ENCODE data around the gene AIP. TPM values are rescaled to one million over a fixed set of nuclear protein-coding genes. Genes with fewer than 3 reads are reported as not detected.
A peak's percentile ranks its signal among the peaks of the same experiment; 100 is the strongest.

Gene AIP
- polyA plus RNA-seq, 1 donor from 2014 or later, result 158 TPM

- H3K27ac Mint-ChIP-seq, result no peak overlapping the region
- H3K4me1 Mint-ChIP-seq, result peaks cover 19 to 24% (median 23%) of the 10 kb centered on the region in 3 donors
- H3K36me3 Mint-ChIP-seq, result peaks cover 4% of the 10 kb centered on the region
Observed at GRCh38 chr11:67489885-67490726, 7.3 kb downstream of the AIP start.

DNA sequence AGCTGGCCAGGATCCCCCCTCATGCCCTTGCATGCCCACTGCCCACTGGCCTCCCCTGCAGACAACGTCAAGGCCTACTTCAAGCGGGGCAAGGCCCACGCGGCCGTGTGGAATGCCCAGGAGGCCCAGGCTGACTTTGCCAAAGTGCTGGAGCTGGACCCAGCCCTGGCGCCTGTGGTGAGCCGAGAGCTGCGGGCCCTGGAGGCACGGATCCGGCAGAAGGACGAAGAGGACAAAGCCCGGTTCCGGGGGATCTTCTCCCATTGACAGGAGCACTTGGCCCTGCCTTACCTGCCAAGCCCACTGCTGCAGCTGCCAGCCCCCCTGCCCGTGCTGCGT, 7.9 kb downstream of the AIP start:
- H3K4me3 Mint-ChIP-seq, result no peak overlapping the region
- no peaks in the 10 kb centered on the region for H3K9me3 Mint-ChIP-seq
- peaks cover 16 to 22% (median 22%) of the 10 kb centered on the region in 3 donors for H3K4me1 Mint-ChIP-seq
- H3K36me3 Mint-ChIP-seq, result peaks cover 4% of the 10 kb centered on the region
- no peaks in the 10 kb centered on the region for H3K27me3 Mint-ChIP-seq
- no peak overlapping the region for H3K27ac Mint-ChIP-seq

More at GRCh38 chr11:67489885-67490726, 7.3 kb downstream of the AIP start:
- Mint-ChIP-seq H3K27me3 (no peaks in the 10 kb centered on the region), H3K9me3 (no peaks in the 10 kb centered on the region), H3K4me3 (no peak overlapping the region)

DNA sequence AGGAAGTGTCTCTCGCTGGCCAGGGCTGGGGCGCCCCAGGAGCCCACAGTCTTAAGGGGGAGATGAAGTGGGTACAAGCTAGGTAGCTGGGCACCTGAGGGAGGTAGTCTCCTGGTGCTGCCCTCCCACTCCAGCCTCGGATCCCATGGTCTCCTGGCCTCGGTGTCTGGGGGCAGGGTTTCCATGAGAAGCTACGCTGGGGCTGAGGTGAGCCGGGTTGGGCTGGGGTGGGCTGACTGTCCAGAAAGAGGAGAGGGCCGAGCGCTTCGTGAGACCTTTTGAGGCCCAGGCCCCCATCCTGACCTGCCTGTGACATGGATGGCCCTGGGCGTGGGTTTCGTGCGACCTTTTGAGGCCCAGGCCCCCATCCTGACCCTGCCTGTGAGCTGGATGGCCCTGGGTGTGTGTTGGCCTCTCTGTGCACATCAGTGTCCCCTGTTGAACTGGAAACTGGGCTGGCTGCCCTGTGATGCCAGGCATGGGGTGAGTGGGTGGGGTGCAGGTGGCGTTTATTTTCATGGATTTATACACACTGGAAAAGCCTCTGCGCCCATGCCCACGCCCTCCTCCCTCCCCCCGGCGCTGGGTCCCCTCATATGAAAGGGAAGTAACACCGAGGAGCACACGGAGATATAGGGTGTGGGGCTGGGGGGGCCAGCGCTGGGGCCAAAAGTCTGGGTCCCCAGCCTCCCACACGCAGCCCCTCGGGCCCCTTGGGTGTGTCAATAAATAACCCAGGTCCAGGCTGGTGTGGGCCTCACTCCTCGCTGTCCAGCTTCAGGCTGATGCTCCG, 8.6 kb downstream of the AIP start:
- Mint-ChIP-seq H3K27ac (peak overlapping the region in 1 of 3 donors; percentile 76), H3K27me3 (no peaks in the 10 kb centered on the region), H3K9me3 (no peaks in the 10 kb centered on the region), H3K4me3 (peak overlapping the region in 1 of 4 donors; percentile 41), H3K36me3 (peaks cover 2% of the 10 kb centered on the region), H3K4me1 (peaks cover 9 to 14% (median 14%) of the 10 kb centered on the region in 3 donors)

GRCh38 chr11:67492069-67492727, 9.4 kb downstream of the AIP start:
- no peaks in the 10 kb centered on the region for H3K27me3 Mint-ChIP-seq
- peaks cover 2% of the 10 kb centered on the region for H3K36me3 Mint-ChIP-seq
- H3K4me3 Mint-ChIP-seq, result no peak overlapping the region
- H3K4me1 Mint-ChIP-seq, result peaks cover 4 to 9% (median 8%) of the 10 kb centered on the region in 3 donors
- peak overlapping the region in 1 of 3 donors; percentile 16 for H3K27ac Mint-ChIP-seq
- H3K9me3 Mint-ChIP-seq, result no peaks in the 10 kb centered on the region

GRCh38 chr11:67492801-67493547, 10.1 kb downstream of the AIP start:
- H3K9me3 Mint-ChIP-seq, result no peaks in the 10 kb centered on the region
- no peaks in the 10 kb centered on the region for H3K27me3 Mint-ChIP-seq
- no peaks in the 10 kb centered on the region for H3K36me3 Mint-ChIP-seq
- no peak overlapping the region for H3K4me3 Mint-ChIP-seq
- peaks cover 2 to 4% (median 4%) of the 10 kb centered on the region in 3 donors for H3K4me1 Mint-ChIP-seq
- H3K27ac Mint-ChIP-seq, result no peak overlapping the region

DNA sequence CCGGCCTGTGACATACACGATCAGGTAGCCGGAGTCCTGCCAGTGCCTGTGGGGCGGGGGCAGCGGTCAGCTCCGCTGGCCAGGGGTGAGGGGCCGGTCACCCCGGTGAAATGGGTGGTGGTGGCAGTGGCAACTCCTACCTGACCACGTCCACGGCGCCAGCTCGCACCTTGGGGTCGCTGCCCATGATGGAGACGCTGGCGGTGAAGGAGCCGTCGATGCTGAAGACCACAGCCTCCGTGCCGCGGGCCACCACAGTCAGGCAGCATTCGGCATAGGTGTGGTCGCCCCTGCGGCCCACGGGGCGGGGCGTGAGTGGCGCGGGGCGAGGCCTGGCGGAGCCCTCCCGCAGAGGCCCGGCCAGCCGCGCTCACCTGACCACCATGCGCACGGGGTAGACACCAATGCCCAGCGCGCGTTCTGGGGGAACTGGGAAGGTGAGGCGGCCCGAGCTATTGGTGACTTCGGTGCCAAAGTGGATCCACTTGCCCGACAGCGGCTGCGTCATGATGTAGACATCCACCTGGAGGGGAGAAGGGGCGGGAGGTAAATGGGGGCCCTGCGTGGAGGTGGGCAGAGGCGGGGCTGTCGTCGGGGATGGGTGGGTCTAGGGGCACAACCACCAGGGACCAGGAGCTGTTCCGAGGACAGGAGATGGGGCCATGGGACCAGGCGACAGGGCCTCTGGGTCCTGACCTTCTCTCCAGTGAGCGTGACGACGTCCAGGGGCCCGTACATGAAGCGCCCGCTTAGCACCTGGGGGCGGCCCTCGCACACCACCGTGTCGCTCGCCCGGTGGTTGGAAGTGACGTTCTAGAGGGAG, 10.9 kb downstream of the AIP start:
- Mint-ChIP-seq H3K36me3 (no peaks in the 10 kb centered on the region), H3K4me3 (no peak overlapping the region), H3K9me3 (no peaks in the 10 kb centered on the region), H3K27me3 (no peaks in the 10 kb centered on the region), H3K27ac (no peak overlapping the region), H3K4me1 (peaks cover 0 to 4% (median 3%) of the 10 kb centered on the region in 3 donors)

GRCh38 chr11:67494371-67495233, 11.8 kb downstream of the AIP start:
- Mint-ChIP-seq H3K36me3 (no peaks in the 10 kb centered on the region), H3K27ac (no peak overlapping the region), H3K4me3 (no peak overlapping the region), H3K27me3 (no peaks in the 10 kb centered on the region), H3K9me3 (no peaks in the 10 kb centered on the region), H3K4me1 (peaks cover 0 to 4% (median 2%) of the 10 kb centered on the region in 3 donors)

DNA sequence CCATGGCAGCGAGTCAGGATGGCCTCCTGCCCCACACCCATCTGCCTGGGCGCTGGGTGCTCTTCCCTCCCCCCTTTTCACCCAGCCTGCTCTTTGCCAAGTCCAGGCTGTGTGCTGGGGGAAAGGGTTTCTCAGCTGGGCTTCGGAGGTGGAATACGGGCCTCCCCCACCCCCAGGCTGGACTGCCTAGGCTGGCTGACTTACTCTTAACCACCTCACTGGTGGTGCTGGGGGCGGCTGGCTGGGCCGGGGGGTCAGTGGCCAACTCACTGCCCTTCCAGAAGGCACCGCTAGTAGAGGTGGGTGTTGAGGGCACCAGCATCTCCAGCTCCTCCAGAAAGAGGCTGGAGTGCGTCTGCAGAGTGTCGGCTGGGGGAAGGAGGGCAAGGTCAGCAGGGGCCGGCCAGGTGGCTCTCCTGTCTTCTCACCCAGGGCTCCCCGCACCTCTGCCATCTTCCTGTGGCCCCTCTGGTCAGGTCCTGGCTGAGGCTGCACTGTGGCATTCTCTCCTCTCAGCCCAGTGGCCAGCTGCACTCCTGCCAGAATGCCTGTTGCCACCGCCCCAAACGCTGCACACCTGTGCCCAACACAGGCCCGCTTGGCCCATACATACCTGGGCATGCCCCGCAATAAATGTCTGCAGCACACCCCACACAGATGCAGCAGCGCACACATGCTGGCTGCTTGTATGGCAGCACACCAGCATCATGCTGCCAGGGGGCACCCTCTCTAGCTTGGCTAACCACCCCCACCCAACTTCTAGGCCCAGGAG, 12.6 kb downstream of the AIP start:
- H3K36me3 Mint-ChIP-seq, result no peaks in the 10 kb centered on the region
- peaks cover 0 to 2% (median 0%) of the 10 kb centered on the region in 3 donors for H3K4me1 Mint-ChIP-seq
- H3K27ac Mint-ChIP-seq, result no peak overlapping the region
- no peak overlapping the region for H3K4me3 Mint-ChIP-seq
- no peaks in the 10 kb centered on the region for H3K27me3 Mint-ChIP-seq
- no peaks in the 10 kb centered on the region for H3K9me3 Mint-ChIP-seq

DNA sequence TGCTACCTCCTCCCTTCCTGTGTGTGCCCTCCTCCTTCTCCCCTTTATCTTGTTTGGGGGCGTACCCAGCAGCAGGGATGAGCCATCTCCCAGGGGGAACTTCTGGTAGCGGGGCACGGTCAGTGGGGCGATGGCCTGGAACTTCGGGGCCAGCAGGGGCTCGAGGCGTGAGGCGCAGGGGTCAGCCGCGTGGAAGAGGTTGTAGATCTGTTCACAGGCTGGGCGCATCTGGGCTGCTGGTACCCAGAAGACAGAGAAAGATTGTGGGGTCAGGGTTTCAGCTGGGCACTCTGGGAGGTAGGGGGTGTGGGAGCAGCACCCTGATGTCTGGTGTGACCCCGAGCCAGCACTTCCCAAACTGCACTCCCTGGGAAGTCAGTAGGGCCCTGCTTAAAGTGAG, 13.3 kb downstream of the AIP start:
- no peaks in the 10 kb centered on the region for H3K9me3 Mint-ChIP-seq
- no peak overlapping the region for H3K4me3 Mint-ChIP-seq
- no peaks in the 10 kb centered on the region for H3K27me3 Mint-ChIP-seq
- no peak overlapping the region for H3K27ac Mint-ChIP-seq
- H3K36me3 Mint-ChIP-seq, result no peaks in the 10 kb centered on the region
- peaks cover 5 to 7% (median 6%) of the 10 kb centered on the region in 3 donors for H3K4me1 Mint-ChIP-seq

GRCh38 chr11:67497656-67498291, 14.9 kb downstream of the AIP start:
- Mint-ChIP-seq H3K27ac (peak overlapping the region in 1 of 3 donors; percentile 32), H3K36me3 (no peaks in the 10 kb centered on the region), H3K9me3 (no peaks in the 10 kb centered on the region), H3K4me3 (no peak overlapping the region), H3K4me1 (peaks cover 5 to 8% (median 7%) of the 10 kb centered on the region in 3 donors), H3K27me3 (no peaks in the 10 kb centered on the region)

GRCh38 chr11:67498544-67498972, 15.7 kb downstream of the AIP start:
- Mint-ChIP-seq H3K36me3 (peaks cover 2% of the 10 kb centered on the region), H3K9me3 (no peaks in the 10 kb centered on the region), H3K4me1 (peaks cover 9 to 13% (median 10%) of the 10 kb centered on the region in 3 donors), H3K27me3 (no peaks in the 10 kb centered on the region), H3K4me3 (no peak overlapping the region), H3K27ac (no peak overlapping the region)

DNA sequence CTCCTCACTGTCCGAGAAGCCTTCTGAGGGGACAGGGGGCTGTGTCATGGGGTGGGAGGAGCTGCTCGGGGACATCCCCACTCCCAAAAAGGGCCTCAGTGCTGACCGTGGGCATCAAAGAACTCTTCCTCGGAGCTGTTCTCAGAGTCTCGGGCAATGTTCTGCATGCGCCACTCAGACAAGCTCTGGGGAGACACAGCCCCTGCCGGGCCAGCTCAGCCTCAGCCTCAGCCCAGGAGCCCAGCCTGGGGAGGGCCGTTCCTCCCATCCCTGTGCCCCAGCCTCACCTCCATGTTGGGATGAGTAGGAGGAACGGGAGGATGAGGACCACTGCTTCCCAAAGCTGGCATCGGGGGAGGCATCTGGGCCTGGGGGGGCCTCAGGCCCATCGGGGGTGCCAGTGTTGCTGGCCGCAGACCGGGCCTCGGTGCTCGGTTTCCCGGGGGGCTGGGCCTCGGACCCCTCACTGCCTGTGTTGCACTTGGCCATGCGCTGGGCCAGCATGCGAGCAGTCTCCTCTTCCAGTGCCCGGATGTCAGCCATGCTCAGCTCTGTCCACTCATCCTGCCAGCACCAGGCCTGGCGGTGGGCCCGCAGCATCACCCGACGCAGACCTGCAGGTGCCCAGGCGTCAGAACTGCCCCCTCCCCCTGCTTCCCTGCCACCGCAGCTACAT, 17.1 kb downstream of the AIP start:
- Mint-ChIP-seq H3K9me3 (no peaks in the 10 kb centered on the region), H3K4me1 (peaks cover 10 to 14% (median 13%) of the 10 kb centered on the region in 3 donors), H3K4me3 (no peak overlapping the region), H3K27me3 (no peaks in the 10 kb centered on the region), H3K36me3 (peaks cover 2% of the 10 kb centered on the region), H3K27ac (no peak overlapping the region)
